Superior temporal gyrus (tissue), 1 donor: ENCODE measurements around the gene NUAK2.

Source experiments
- DNase-seq: peaks from one replicate; pipeline ENCODE4 v3.0.0-alpha.2; 2016; ENCODE audit errors: extremely low spot score

Gene NUAK2

DNA sequence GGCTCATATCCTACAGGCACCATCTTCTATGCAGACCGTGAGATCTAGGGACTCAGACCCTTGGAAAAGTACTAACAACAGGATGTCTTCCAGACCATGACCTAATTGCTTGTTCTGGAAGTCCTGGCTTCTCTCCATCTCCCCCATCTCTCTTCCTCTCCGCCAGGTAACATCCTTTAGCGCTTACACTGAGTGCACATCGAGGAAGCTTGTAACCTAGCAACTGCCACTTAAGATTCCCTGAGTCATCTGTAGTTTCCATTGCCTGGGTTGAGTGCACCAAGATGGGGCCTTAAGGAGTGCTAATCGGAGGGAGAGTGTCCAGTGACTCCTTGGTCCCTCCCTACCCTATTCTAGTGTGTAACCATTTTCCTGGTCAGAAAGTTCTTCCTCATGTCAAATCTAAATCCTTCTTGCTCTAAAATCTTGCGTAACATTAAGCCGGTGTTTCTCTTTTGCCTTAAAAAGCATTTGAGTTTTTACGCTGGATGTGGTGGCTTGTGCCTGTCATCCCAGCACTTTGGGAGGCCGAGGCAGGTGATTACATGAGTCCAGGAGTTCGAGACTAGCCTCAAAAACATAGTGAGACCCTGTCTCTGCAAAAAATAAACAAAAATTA, 25.5 kb upstream of the NUAK2 start:
- no peak for DNase-seq

DNA sequence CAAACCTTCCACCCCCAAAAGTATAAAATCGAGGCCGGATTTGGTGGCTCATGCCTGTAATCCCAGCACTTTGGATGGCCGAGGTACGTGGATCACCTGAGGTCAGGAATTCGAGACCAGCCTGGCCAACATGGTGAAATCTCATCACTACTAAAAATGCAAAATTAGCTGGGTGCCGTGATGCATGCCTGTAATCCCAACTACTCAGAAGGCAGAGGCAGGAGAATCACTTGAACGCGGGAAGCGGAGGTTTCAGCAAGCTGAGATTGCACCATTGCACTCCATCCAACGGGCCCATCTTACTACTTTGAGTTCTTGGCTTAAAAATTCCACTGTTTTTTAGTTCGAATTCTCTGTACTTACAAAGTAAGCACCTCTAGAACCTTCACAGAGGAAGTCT, 24.2 kb upstream of the NUAK2 start:
- DNase-seq, result no peak

DNA sequence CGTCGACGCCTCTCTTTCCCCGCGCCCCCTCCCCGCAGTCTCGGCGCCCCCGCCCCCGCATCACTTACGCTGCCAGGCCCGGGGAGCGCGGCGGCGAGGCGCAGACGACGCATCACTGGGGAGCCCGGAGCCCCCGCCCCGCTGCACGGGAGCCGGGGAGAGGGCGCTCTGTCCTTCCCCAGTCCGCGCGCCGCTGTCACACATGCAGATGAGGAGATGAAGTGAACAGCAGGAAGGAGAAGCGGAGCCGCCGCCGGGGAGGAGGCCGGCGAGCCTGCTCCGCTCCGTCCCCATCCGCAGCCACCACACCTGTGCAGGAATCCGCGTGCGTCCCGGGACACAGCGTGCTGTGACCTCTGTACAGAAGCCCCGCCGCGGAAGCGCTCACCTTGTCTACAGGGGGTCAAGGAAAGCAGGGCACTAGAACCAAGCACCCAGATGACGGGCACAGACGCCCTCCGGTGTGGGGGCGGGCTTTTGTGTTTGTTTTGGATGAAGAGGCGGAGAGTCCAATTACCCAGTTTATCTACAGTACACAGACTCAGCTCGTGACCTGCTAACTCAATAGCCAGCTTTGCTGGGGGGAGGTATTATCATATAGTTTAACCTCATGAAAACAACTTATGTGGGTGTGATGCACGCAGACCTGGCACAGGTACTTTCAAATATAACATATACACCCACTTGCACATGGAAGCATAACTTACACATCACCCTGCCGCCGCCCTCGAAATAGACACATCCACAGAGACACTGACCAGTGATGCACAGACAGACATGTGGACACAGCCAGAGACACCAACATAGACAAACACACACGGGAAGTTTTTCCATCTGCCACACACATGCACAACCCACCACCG, 22.8 kb upstream of the NUAK2 start:
- DNase-seq, result no peak

DNA sequence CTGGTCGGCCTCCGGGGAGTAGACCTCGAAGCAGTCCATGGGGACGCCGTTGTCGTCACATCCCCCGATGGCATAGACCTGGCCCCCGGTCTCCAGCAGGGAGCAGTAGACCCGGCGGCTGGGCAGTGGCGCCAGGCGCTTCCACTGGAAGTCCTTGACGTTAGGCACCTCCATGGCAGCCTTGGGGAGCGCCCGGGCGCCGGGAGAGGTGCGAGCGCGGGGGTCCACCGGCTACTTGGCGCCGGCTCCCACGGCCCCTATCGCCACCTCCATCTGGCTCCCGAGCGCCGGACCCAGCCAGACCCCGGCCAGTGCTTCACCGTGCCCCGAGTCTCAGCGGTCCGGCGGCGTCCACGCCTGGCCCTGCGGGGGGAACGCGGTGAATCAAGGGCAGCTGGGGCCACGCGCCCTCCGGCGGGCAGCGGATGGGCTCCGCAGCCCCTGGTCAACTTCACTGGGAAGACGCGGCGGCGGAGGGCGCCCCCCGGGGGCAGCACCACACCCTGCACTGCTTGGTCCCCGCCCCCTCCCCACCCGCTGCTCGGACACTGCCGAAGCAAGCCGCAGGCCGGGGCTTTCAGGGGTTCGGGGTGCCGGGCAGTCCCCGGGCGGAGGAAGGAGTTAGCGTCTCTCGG, 22.0 kb upstream of the NUAK2 start:
- DNase-seq, result no peak

DNA sequence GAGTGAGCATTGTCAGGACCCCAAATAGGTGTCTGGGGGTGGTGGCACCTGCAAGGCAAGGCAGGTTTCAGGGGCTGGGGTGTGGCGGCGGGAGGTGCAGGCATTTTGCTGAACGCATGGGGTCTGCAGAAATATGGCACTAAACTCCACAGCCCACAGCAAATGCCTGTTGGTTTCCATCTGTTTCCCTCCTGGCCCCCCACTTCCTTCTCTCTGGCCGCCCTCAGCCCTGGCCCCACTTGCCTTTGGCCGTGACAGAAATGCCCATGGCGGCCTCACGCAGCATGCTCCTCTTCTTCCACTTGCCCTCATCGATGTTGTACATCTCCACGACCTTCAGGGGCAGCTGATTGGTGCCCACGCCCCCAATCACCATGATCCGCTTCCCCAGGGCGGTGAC, 21.4 kb upstream of the NUAK2 start:
- no peak for DNase-seq

DNA sequence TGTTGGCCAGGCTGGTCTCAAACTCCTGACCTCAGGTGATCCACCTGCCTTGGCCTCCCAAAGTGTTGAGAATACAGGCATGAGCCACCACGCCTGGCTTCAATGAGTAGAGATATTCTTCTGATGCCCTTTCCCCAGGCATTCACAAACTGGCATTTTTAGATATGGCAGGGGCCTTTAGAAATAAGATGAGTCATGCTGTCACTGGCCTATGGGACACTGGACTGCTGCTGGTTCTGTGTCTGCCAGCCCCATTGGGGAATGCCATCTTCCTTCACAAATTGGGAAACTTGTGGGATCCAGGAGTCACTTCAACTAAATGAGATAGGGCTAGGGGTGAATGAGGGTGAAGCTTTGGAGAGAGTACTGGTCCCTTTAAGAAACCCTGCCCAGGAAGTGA, 19.1 kb upstream of the NUAK2 start:
- DNase-seq, result no peak

DNA sequence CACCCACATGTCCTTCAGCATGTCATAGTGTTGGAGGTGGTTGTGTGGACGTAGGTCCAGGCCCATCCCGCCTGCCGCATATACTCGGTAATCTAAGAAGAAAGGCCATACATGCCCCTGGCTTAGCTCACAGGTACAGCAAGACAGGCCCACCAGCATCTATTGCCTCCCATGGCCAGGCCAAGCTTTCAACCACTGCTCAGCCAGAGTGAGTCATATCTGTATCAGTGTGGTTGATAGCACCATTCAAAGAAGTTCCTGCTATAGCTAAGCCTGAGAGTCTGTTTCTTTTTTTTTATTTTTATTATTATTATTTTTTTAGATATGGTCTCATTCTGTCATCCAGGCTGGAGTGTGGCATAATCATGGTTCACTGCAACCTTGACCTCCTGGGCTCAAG, 18.2 kb upstream of the NUAK2 start:
- no peak for DNase-seq

DNA sequence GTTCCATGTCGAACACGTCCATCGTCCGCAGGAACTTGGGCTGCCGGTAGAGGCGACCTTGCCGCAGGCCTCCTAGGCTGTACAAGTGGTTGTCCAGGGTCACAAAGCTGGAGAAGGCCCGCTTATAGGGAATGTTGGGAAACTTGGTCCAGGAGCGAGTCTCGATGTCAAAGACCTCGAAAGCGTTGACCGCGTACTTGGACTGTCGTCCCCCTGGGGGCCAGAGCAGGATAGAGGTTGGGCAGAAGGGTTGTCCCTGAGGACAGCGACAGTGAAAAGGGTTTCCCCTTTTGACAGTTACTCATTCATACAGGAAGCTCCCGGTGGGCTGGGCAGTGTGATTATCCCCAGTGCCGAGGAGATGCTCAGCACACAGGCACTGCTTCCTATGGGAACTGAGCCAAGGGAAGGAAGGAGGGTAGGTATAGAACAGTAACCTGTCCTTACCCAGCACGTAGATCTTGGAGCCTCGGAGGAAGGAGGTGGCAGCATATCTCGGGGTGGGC, 17.7 kb upstream of the NUAK2 start:
- DNase-seq, result no peak

DNA sequence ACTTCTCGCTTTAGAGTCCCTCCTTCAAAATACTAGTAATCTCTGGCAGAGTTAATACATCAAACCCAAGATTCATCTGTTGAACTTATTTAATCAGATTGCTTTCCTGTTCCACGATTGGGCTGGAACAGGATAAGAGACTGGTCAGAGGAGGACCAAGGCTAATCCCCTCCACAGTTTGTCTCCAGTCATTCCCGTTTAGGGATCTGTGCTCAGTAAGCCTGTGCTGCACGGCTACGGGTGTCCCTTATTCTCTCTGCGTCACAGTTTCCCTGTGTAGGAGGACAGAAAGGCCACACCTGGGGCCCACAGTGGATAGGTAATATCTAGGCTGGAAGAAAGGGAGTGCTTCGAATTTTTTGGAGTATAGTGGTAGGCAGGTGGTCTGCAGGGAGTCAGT, 16.5 kb upstream of the NUAK2 start:
- no peak for DNase-seq

DNA sequence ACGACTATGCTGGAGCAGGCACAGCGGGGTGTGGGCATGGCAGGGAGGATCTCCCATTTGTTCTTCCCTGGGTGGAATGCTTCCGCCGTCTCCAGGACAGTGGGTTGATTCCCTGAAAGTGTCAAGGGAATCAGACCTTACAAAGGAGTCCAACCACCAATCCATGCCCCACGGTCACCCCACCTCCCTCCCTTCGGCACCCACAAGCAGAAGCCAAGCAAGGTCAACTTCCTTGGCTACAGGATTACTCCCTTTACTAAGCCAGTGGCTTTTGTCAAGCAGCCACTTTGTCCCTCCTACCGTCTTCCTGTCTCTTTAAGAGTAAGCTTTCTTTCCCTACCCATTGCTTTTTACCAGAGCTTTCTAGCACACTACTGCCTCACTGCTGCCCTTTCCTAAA, 15.9 kb upstream of the NUAK2 start:
- DNase-seq, result no peak

DNA sequence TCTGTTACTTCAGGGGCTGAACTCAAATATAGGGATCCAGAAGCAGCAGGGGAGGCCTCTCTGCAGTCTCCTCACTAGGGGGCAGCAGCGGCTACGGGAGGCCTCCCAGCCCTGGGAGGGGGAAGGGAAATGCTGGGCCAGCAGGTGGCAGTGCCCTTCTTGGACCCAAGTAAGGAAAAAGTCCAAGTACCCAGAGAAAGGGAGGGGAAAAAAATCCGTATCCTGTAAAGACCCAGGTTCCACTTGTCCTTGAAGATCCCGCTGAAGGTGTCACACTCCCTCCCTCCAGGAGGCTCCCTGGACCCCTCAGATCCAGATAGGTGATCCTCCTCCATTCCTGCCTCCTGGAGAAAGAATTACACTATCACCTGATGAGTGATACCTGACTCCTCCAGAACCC, 14.1 kb upstream of the NUAK2 start:
- peak; percentile 89 for DNase-seq

DNA sequence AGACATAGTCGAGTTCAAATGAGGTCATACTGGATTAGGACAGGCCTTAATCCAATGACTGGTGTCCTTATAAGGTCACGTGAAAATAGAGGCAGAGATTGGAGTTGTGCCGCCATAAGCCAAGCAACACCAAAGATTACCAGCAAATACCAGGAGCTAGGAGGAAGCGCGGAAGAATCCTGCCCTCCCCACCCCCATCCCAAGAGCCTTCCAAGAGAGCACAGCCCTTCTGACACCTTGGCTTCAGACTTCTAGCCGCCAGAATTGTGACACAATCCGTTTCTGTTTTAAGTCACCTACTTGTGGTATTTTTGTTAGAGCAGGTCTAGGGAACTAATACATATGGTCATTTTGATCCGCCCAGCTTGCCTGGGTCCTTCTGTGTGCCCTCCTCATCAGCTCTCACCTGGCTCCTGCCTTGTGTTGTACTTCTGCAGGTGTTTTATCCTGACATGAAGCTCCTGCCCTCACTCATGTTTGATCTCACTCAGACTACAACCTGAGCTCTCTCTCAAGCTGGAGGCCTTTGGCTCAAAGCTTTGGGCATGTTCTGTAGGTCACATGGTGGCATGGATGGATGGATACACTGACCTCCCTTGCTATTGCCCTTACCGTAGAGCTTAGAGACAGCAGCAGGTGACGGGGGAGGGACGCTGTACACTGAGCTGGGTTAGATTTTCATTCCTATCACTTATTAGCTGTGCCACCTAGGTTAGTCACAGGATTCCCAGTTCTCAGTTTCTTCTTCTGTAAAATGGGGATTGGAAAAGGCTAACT, 10.7 kb upstream of the NUAK2 start:
- no peak for DNase-seq

DNA sequence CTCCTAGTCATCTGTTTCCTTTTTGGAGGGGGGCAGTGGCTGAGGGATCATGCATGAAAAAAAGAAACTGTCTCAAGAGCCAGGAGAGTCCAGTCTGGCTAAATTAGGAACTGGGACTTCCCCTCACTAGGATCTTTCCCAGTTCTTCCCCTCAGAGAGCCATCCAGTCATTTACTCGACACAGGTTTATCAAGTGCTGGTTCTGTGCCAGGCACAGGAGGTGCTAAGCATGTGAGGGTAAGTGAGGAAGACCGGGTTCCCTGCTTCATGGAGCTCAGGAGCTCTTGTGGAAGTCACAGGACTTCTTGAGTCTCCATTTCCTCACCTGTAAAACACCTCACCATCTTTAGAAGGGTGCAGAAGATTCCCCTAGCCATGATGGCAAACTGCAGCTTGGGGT, 8.6 kb upstream of the NUAK2 start:
- DNase-seq, result no peak

DNA sequence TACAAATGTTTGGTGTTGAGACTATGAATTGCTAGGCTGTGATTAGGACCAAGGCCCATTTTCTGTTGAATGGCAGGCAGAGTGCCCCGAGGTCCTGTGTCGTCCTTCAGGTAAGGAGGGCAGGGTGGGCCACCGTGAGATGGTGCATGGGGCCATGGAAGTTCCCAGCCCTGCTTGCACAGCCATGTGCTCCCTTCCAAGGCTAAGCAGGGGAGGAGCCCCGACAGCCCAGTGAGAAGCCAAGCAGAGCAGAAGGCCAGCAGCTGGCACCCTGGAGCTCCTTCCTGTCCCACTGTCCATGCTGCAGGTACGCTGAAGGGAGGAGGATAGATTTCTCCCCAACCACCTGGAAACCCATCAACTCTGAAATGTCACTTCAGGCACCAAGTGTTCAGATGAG, 8.2 kb upstream of the NUAK2 start:
- DNase-seq, result no peak

DNA sequence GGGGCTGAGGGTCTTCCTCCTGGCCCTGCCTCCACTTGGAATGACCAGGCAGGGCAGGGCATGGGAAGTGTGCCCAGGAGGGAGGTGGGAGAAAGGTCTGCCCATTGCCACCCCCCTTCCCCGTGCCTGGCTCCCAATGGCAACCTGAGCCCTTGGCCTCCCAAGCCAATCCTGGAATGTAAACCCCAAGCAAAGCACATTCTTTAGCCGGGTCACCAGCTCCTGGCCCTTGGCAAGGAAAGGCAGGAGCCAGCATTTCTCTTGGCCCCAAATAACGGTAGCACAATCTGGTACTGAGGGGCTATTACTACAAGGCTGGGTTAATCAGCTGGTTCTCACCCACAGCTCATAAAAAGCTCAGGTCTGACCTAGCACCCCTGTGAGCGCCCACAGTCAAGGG, 6.9 kb upstream of the NUAK2 start:
- DNase-seq, result no peak

DNA sequence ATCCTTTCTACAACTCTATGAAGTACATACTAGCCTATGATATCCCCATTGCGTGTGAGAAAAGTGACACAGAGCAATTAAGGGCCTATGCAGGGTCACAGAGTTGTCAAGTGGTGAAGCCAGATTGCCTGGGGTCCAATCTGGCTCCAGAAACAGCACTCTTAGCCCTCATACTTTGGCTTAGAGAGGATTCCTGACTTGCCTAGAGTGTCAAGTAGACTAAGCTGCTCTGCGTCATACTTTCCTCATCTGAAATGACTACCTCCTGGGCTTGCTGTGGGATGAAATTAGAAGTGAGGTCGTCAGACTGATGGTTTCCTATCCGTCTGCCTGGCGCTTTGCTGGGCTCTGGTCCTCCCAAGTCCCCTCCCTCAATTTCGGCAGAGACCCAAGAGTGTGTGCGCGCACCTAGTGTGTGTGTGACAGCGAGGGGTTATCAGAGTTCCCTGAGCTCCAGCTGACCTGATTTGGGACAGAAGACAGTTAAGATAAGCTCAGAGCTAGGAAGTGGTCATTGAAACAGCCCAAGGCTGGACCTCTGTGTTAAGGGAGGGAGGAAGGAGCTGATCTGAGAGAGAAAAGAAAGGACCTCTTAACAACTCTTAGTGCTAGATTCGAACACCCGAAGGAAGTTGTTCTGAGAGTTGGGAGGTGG, 5.4 kb upstream of the NUAK2 start:
- DNase-seq, result no peak

DNA sequence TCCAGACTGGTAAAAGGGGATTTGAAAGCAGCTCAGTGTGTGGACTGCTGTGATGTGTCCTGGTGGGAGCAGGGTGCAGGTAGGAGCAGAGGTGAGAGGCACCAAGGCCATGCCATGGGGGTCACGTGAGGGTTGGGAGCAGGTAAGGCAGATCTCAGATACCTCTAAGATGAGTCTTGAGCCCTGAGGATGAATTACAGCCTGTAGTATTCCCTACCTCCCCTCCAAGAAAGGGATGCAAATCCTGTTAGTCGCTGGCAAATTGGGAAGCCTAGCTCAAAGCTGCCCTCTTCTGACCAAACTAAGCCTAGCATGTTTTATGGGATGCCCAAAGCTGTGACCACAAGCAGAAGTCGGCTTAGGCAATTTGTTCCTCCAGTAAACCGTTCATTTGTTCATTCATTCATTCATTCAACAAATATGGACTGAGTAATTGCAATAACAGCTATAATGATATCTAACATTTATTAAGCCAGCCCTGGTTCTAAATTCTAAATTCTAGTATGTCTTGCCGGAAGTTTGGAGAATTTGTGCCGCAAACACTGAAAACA, 3.9 kb upstream of the NUAK2 start:
- DNase-seq, result peak; percentile 92

DNA sequence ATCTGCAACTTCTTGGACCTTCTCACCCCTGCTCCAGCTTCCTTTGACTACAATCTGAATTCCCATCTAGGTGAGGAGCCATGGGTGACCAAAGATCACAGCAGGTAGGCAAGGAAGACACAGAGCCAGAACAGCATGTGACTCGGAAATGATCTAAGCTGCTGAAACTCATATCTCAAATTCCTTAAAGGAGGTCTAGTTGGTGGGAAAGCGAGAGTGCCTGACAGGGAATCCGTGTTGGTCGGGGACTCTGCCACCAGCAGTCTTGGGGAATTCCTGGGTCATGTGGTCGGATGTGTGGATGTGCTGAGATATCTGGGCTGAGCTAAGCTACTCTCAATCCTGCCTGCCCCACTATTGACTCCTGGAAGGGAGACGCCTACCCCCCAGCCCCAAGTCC, 3.2 kb upstream of the NUAK2 start:
- DNase-seq, result no peak

DNA sequence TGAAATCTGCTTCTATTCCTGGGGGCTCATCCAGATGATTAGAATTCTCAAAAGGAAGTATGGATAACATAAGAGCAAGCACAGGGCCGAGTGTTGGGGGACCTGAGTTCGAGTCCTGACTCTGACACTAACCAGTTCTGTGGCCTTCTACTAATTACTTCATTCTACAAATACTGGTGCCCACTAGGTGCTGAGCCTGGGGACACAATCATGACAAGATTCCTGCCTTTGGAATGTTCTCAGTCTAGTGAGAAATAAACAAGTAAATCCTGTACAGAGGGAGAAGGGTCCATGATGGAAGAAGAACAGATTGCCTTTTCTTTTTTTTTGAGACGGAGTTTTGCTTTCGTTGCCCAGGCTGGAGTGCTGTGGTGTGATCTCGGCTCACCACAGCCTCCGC, 2.2 kb upstream of the NUAK2 start:
- no peak for DNase-seq

DNA sequence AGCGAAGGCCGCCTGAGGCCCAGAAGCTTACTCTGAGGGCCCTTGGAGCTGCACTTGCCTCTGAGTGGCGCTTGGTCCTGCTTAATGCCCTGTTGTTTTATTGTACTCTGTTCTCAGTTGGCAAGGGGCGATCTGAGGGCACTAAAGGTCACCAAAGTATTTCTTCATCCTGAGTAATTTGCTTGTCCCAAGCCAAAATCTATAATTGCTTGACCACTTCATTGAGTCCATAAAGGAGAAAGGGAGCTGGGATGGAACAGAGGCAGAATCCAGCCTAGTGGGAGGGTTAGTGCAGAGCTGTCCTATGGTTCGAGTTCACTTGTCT, 376 bp upstream of the NUAK2 start:
- no peak for DNase-seq
